NCI-H510A (cell line): Measurements from ENCODE around the gene RRP12.

ENCODE experiments used
- DNase-seq: peaks from one replicate; lab custom pipeline; 2025; lab: John Stamatoyannopoulos, UW

The RRP12 gene

DNA sequence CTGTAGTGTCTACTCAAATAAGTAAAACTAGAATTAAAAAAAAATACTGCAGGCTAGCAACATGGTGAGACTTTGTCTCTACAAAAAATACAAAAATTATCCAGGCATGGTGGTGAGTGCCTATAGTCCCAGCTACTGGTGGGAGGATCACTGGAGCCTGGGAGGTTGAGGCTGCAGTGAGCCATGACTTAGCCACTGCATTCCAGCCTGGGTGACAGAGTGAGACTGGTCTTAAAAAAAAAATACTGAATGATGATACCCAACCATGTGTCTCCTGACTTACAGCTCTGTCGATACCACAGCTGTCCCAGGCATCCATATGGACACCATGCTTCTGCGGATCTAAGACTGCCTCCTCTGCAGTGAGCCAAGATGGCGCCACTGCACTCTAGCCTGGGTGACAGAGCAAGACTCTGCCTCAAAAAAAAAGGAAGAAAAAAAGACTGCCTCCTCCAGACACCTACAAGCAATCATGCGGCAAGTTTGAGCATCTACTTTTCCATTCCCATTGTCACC is 90.0 kb downstream of the RRP12 start:
- no peak for DNase-seq

DNA sequence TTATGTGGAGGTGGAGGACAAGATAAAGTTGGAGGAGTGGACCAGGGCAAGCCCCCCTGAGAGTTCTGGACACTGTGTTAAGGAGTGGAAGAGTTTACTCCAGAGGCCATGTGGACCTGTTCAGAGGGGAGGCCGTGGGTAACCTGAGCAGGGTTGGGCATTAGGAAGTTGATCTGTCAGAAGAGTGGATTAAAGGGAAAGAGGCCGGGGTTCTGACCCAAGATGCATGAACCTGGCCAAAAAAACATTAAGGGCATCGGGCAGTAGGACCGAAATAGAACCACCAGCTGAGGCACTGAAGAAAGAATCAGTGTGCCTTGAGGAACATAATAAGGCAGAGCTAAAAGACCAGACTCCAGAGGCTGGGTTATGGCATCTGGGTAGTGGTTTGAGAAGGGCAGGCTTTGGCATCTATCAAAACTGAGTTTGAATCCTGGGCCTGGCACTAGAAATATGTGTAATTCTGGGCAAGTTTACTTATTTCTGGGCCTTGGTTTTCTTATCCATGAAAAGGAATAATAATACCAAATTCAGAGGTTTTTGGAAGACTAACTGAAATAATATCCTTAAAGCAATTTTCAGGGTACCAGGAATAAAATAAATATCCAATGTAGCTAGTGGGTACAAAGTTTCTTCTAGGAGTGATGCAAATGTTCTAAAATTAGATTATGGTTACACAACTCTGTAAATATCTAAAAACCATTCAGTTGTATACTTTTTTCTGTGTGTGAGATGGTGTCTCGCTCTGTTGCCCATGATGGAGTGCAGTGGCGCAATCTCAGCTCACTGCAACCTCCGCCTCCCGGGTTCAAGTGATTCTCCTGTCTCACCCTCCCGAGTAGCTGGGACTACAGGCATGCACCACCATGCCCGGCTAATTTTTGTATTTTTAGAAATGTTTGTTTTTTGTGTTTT is 93.0 kb downstream of the RRP12 start:
- no peak for DNase-seq

DNA sequence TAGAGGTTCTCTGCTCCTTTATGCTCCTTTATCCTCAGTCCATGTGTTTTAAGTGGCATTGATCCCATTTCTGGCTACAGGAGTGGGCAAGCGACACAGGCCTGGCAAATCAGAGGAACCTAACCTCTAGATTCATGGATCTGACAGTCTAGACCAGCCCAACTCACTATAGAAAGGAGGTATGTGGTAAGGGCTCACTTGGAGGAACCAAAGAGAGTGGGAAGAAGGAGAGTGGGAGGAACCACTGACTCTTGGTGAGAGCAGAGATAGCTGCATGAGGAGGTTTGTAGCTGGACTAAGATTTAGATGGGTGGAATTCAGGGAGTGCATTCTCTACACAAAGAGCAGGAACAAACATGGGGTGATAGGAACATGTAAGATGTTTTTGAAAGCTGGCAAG is 93.7 kb downstream of the RRP12 start:
- DNase-seq, result no peak
